Measurements from ENCODE around the gene ZNF132.

GRCh38 chr19:58477130-58477529, 37.2 kb upstream of the ZNF132 start:
- TF ChIP-seq CTCF (IDR thresholded peaks at IDR 0.05 in 4 of 5, conservative IDR thresholded peaks at IDR 0.05 in 1 of 5), result no peak
- no peak for TF ChIP-seq POLR2A (IDR thresholded peaks at IDR 0.05)
